AG04450 (cell line): ENCODE results near the gene CCDC192. TPM values are rescaled to one million over a fixed set of nuclear protein-coding genes. Genes with fewer than 3 reads are reported as not detected.

Experiments
- CTCF ChIA-PET: fragments of 300-600, 350-600 bp; formaldehyde crosslinking; extraction: SDS; loops from one replicate; lab custom pipeline; 2022; ENCODE audit warnings: antibody characterized with exemption, inconsistent platforms; lab: Charles Lee
- POLR2A ChIA-PET: fragments of 350-600 bp; formaldehyde crosslinking; extraction: SDS; loops from one replicate; lab custom pipeline; 2021; ENCODE audit warnings: antibody characterized with exemption, inconsistent platforms; lab: Yijun Ruan, JAX
- DNase-seq: peaks from one replicate; pipeline ENCODE4 v3.0.0-alpha.2; 2011; ENCODE audit warnings: low read depth, low spot score
- H3K27ac ChIP-seq: one replicate; pipeline ENCODE4 v1.5.1; 2012; ENCODE audit warnings: low read depth, low read length, control low read depth
- H3K27me3 ChIP-seq: one replicate; pipeline ENCODE4 v1.6.0; 2012; ENCODE audit warnings: low read length; ENCODE audit not compliant: control insufficient read depth, insufficient read depth
- H3K4me3 ChIP-seq: 2 replicates; pipeline ENCODE4 v1.5.1; 2011; ENCODE audit warnings: mild to moderate bottlenecking, low read depth, low read length, control low read depth
- H3K9me3 ChIP-seq: 2 replicates; pipeline ENCODE4 v1.5.1; 2012; ENCODE audit warnings: low read length; ENCODE audit not compliant: control insufficient read depth, insufficient read depth
- polyA plus RNA-seq: library from polyadenylated mRNA; depleted of rRNA; stranded (reverse); fragments of >200 nt; gene quantifications from 2 replicates; pipeline ENCODE4 v1.2.3, GENCODE V29; 2011
- TF ChIP-seq, protein P1 (sequence below): IDR thresholded peaks from 2 replicates; pipeline ENCODE4 v1.5.1; 2011; ENCODE audit warnings: low read depth, low read length, control low read depth, inconsistent platforms

CCDC192 gene
- polyA plus RNA-seq, 1 experiment, result not detected

- Histone ChIP-seq H3K4me3 (no peak overlapping the region), H3K27me3 (no peaks in the 10 kb centered on the region), H3K27ac (no peak overlapping the region), H3K9me3 (no peaks in the 10 kb centered on the region)
- DNase-seq, result no peak
- ChIA-PET CTCF (no interaction called here), POLR2A (no interaction called here)
- TF ChIP-seq, protein P1, sequence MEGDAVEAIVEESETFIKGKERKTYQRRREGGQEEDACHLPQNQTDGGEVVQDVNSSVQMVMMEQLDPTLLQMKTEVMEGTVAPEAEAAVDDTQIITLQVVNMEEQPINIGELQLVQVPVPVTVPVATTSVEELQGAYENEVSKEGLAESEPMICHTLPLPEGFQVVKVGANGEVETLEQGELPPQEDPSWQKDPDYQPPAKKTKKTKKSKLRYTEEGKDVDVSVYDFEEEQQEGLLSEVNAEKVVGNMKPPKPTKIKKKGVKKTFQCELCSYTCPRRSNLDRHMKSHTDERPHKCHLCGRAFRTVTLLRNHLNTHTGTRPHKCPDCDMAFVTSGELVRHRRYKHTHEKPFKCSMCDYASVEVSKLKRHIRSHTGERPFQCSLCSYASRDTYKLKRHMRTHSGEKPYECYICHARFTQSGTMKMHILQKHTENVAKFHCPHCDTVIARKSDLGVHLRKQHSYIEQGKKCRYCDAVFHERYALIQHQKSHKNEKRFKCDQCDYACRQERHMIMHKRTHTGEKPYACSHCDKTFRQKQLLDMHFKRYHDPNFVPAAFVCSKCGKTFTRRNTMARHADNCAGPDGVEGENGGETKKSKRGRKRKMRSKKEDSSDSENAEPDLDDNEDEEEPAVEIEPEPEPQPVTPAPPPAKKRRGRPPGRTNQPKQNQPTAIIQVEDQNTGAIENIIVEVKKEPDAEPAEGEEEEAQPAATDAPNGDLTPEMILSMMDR, result no peak
Observed at GRCh38 chr5:127935398-127935797, 232.2 kb downstream of the CCDC192 start.

DNA sequence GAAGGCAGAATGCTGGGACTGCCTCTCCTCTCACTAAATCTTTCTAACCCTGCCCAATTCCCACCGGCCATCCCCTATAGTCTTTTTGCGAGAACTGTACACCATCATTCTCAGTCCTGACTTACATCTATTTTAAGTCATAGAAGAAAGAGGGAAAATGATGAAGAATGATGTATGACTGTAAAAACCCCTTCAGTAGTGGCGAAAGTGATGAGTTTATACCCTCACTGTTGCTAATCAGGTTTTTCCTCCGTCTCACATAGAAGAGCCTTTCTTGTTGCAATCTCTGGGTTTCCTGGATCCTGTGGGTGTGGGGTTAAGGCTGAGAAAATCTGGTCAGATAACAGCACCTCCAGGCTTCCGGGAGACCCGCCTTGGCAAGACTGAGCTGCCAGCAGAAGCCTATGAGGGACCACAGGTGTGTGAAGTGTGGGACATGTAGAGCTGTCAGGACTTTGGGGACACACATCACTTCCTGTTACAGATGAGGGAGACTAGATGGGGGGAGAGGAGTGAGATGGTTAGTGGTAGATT, 233.3 kb downstream of the CCDC192 start:
- H3K27me3 ChIP-seq, result no peaks in the 10 kb centered on the region
- H3K4me3 ChIP-seq, result no peak overlapping the region
- DNase-seq, result no peak
- no peaks in the 10 kb centered on the region for H3K9me3 ChIP-seq
- ChIA-PET POLR2A (no interaction called here), CTCF (no interaction called here)
- H3K27ac ChIP-seq, result no peak overlapping the region
- TF ChIP-seq, protein P1, result no peak

GRCh38 chr5:127938746-127939145, 235.6 kb downstream of the CCDC192 start:
- TF ChIP-seq, protein P1, result no peak
- no peaks in the 10 kb centered on the region for H3K27me3 ChIP-seq
- ChIA-PET POLR2A (no interaction called here), CTCF (interaction anchor here (0.7 kb wide), 1 partner anchor 48 kb away, joined by 3 read pairs; no protein-coding TSS in a partner anchor)
- no peak for DNase-seq
- H3K4me3 ChIP-seq, result no peak overlapping the region
- H3K9me3 ChIP-seq, result no peaks in the 10 kb centered on the region
- H3K27ac ChIP-seq, result no peak overlapping the region

DNA sequence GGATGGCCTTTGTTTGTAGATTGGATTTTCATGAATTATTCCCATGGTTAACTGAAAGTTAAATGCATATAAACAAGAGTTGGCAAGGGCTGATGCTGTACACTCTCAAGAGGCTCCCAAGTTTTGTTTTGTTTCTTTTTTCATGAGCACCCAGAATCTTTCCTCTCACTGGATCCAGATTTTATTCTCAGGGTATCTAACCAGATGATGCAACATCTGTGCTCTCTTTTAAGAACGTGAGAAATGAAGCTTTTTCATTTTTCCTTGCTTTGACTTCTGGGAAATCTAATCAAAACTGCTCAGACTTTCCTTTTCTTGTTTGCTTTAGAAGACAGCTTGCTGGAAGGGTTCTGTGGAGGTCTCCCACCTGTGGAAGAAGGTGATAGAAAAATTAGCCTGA, 237.7 kb downstream of the CCDC192 start:
- TF ChIP-seq, protein P1, result no peak
- CTCF ChIA-PET, result interaction anchor here (1.4 to 1.5 kb wide), 2 partner anchors 9 to 261 kb away, joined by 3 read pairs; no protein-coding TSS in a partner anchor
- no peak overlapping the region for H3K4me3 ChIP-seq
- POLR2A ChIA-PET, result no interaction called here
- H3K27ac ChIP-seq, result no peak overlapping the region
- no peak for DNase-seq
- H3K9me3 ChIP-seq, result no peaks in the 10 kb centered on the region
- H3K27me3 ChIP-seq, result no peaks in the 10 kb centered on the region

- TF ChIP-seq, protein P1, result no peak
- no peak overlapping the region for H3K4me3 ChIP-seq
- no peak for DNase-seq
- ChIA-PET POLR2A (no interaction called here), CTCF (interaction anchor here (1.4 kb wide), 1 partner anchor 184 kb away, joined by 6 read pairs; no protein-coding TSS in a partner anchor)
- no peaks in the 10 kb centered on the region for H3K27me3 ChIP-seq
- H3K9me3 ChIP-seq, result no peaks in the 10 kb centered on the region
- no peak overlapping the region for H3K27ac ChIP-seq
Observed at GRCh38 chr5:127941646-127942045, 238.5 kb downstream of the CCDC192 start.
